C4-2B (cell line): Measurements from ENCODE around the gene FGD4.

Source experiments
- ZFX ChIP-seq: fragments of 450-650 bp; IDR thresholded peaks from 2 replicates; pipeline ENCODE4 v1.6.1; 2017
- TF ChIP-seq, protein P1 (sequence below): fragments of 450-650 bp; conservative IDR thresholded peaks from 2 replicates; pipeline ENCODE4 v1.5.1; 2017; ENCODE audit warnings: mild to moderate bottlenecking

DNA sequence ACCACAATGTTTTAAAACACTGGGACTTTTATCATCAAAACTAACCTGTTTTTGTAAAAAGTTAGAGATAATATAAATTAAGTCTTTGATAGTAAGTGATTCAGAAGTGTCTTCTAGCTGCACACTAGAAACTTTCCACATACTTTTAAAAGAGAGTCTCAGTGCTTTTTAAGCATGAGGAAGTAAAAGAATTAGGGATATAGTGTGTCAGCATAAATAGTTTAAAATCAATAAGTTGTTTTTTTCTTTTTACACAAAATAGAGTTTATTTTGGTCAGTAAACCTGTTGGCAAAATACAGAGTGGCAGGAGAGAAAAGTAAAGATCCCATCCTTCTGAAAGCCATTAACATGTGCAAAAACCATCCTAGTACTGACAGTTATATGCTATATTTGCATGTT is 281.4 kb downstream of the FGD4 start:
- TF ChIP-seq, protein P1, sequence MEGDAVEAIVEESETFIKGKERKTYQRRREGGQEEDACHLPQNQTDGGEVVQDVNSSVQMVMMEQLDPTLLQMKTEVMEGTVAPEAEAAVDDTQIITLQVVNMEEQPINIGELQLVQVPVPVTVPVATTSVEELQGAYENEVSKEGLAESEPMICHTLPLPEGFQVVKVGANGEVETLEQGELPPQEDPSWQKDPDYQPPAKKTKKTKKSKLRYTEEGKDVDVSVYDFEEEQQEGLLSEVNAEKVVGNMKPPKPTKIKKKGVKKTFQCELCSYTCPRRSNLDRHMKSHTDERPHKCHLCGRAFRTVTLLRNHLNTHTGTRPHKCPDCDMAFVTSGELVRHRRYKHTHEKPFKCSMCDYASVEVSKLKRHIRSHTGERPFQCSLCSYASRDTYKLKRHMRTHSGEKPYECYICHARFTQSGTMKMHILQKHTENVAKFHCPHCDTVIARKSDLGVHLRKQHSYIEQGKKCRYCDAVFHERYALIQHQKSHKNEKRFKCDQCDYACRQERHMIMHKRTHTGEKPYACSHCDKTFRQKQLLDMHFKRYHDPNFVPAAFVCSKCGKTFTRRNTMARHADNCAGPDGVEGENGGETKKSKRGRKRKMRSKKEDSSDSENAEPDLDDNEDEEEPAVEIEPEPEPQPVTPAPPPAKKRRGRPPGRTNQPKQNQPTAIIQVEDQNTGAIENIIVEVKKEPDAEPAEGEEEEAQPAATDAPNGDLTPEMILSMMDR, result no peak
- no peak for TF ChIP-seq ZFX
